HEK293 (cell line): ENCODE measurements around the gene TNIP1.

Experiments
- ATF2 ChIP-seq: fragments of 450-650 bp; formaldehyde crosslinking; IDR thresholded peaks from 2 replicates; pipeline ENCODE4 v1.5.1; 2016; ENCODE audit warnings: missing biosample characterization, missing genetic modification characterization, low read depth
- CTCF ChIP-seq: fragments of 450-650 bp; formaldehyde crosslinking; IDR thresholded peaks from 2 replicates; pipeline ENCODE4 v1.5.1; 2016; ENCODE audit warnings: missing biosample characterization, missing genetic modification characterization
- PATZ1 ChIP-seq: fragments of 450-650 bp; formaldehyde crosslinking; IDR thresholded peaks from 2 replicates; pipeline ENCODE4 v1.5.1; 2016; ENCODE audit warnings: missing biosample characterization, missing genetic modification characterization
- PBX3 ChIP-seq: sonication (generic); formaldehyde crosslinking; IDR thresholded peaks from 2 replicates; pipeline ENCODE4 v1.8.1; 2022; ENCODE audit warnings: mild to moderate bottlenecking, moderate library complexity, missing genetic modification reagents
- PRDM4 ChIP-seq: fragments of 450-650 bp; formaldehyde crosslinking; IDR thresholded peaks from 2 replicates; pipeline ENCODE4 v1.5.1; 2017; ENCODE audit warnings: missing biosample characterization, missing genetic modification characterization
- REPIN1 ChIP-seq: fragments of 450-650 bp; formaldehyde crosslinking; IDR thresholded peaks from 2 replicates; pipeline ENCODE4 v1.5.1; 2017; ENCODE audit warnings: missing biosample characterization, missing genetic modification characterization, low read depth
- YY1 ChIP-seq: fragments of 450-650 bp; formaldehyde crosslinking; IDR thresholded peaks from 2 replicates; pipeline ENCODE4 v1.5.1; 2018; ENCODE audit warnings: missing biosample characterization, missing genetic modification characterization
- ZNF274 ChIP-seq, 2 experiments: fragments of 200-500 bp in 1 of 2; fragments of 450-650 bp in 1 of 2; sonication (Bioruptor generic) in 1 of 2; formaldehyde crosslinking in 1 of 2; IDR thresholded peaks; 2 replicates each; pipeline versions ENCODE4 v1.5.1 to v1.6.1; 2014 to 2016; ENCODE audit warnings: borderline replicate concordance in 1 of 2, inconsistent platforms in 1 of 2, low read length in 1 of 2, missing biosample characterization in 1 of 2, missing genetic modification characterization in 1 of 2
- ZNF292 ChIP-seq: fragments of 450-650 bp; formaldehyde crosslinking; IDR thresholded peaks from 2 replicates; pipeline ENCODE4 v1.5.1; 2016; ENCODE audit warnings: low read depth, missing biosample characterization, missing genetic modification characterization, borderline replicate concordance
- ZNF335 ChIP-seq: fragments of 450-650 bp; formaldehyde crosslinking; conservative IDR thresholded peaks from 2 replicates; pipeline ENCODE4 v1.5.1; 2016; ENCODE audit warnings: missing biosample characterization, missing genetic modification characterization
- ZNF433 ChIP-seq: fragments of 450-650 bp; formaldehyde crosslinking; IDR thresholded peaks from 2 replicates; pipeline ENCODE4 v1.5.1; 2016; ENCODE audit warnings: missing biosample characterization, missing genetic modification characterization, low read depth
- ZNF513 ChIP-seq: fragments of 450-650 bp; IDR thresholded peaks from 2 replicates; pipeline ENCODE4 v1.5.1; 2018; ENCODE audit warnings: missing biosample characterization, missing genetic modification characterization
- ZNF629 ChIP-seq: fragments of 450-650 bp; formaldehyde crosslinking; IDR thresholded peaks from 2 replicates; pipeline ENCODE4 v1.5.1; 2017; ENCODE audit warnings: missing biosample characterization, missing genetic modification characterization
- ZNF791 ChIP-seq: fragments of 450-650 bp; formaldehyde crosslinking; IDR thresholded peaks from 2 replicates; pipeline ENCODE4 v1.5.1; 2016; ENCODE audit warnings: missing biosample characterization, missing genetic modification characterization

GRCh38 chr5:150993826-150994412 is 86.9 kb downstream of the TNIP1 start:
- TF ChIP-seq REPIN1 (tag by site-specific recombination) (no peak), ZNF292 (tag by site-specific recombination) (no peak), ZNF629 (tag by site-specific recombination) (no peak), ZNF274 (IDR thresholded peaks at IDR 0.05; ENCODE audit: low read length) (no peak), ZNF274 (tag by site-specific recombination; IDR thresholded peaks at IDR 0.05; ENCODE audit: borderline replicate concordance) (no peak), CTCF (no peak), ZNF513 (no peak), ZNF791 (no peak), YY1 (no peak), PBX3 (CRISPR knock-in tag) (no peak), PRDM4 (no peak), ZNF433 (no peak), PATZ1 (tag by site-specific recombination) (no peak), ZNF335 (tag by site-specific recombination) (no peak), ATF2 (tag by site-specific recombination) (no peak)
